Smooth muscle cell (in vitro differentiated cells): ENCODE data around the gene PPP2R2C. TPM values are rescaled to one million over a fixed set of nuclear protein-coding genes. Genes with fewer than 3 reads are reported as not detected.

ENCODE experiments used
- DNase-seq: peaks from one replicate; lab custom pipeline; 2025; ENCODE audit not compliant: unreplicated experiment; lab: John Stamatoyannopoulos, UW
- H2AFZ ChIP-seq: fragments of 200-600 bp; sonication (generic); 2 replicates; pipeline ENCODE4 v1.6.0; 2016; ENCODE audit warnings: antibody characterized with exemption, low read depth, mild to moderate bottlenecking
- H3F3A ChIP-seq: fragments of 200-600 bp; sonication (generic); 2 replicates; pipeline ENCODE4 v1.6.0; 2017; ENCODE audit warnings: antibody characterized with exemption, low read depth
- H3K27ac ChIP-seq: fragments of 200-600 bp; sonication (generic); 2 replicates; pipeline ENCODE4 v1.5.1; 2016; ENCODE audit warnings: low read depth, mild to moderate bottlenecking
- H3K27me3 ChIP-seq: fragments of 200-600 bp; sonication (generic); 2 replicates; pipeline ENCODE4 v1.6.1; 2016; ENCODE audit warnings: low read depth, mild to moderate bottlenecking
- H3K36me3 ChIP-seq: fragments of 200-600 bp; sonication (generic); 2 replicates; pipeline ENCODE4 v1.5.1; 2016; ENCODE audit warnings: low read depth
- H3K4me1 ChIP-seq: fragments of 200-600 bp; sonication (generic); 2 replicates; pipeline ENCODE4 v1.5.1; 2016; ENCODE audit warnings: low read depth
- H3K4me2 ChIP-seq: fragments of 200-600 bp; sonication (generic); 2 replicates; pipeline ENCODE4 v1.6.0; 2016; ENCODE audit warnings: mild to moderate bottlenecking
- H3K4me3 ChIP-seq: fragments of 200-600 bp; sonication (generic); 2 replicates; pipeline ENCODE4 v1.5.1; 2016; ENCODE audit warnings: mild to moderate bottlenecking
- H3K79me2 ChIP-seq: fragments of 200-600 bp; sonication (generic); 2 replicates; pipeline ENCODE4 v1.6.0; 2016; ENCODE audit warnings: low read depth, mild to moderate bottlenecking
- H3K9ac ChIP-seq: fragments of 200-600 bp; sonication (generic); 2 replicates; pipeline ENCODE4 v1.6.0; 2016; ENCODE audit warnings: low read depth
- H3K9me3 ChIP-seq: fragments of 200-600 bp; sonication (generic); replicated peaks from 2 replicates; pipeline ENCODE4 v1.5.1; 2016; ENCODE audit warnings: low read depth
- H4K20me1 ChIP-seq: fragments of 200-600 bp; sonication (generic); 2 replicates; pipeline ENCODE4 v1.6.0; 2016; ENCODE audit warnings: low read depth
- WGBS: methylation state at CpG from one replicate; pipeline ENCODE4 v1.1.7; 2016; ENCODE audit warnings: low lambda C conversion rate; 5-methylcytosine and 5-hydroxymethylcytosine counted together
- polyA plus RNA-seq: library from polyadenylated mRNA; unstranded; fragments of >200 nt; fragmentation: Nextera tagmentation; extraction: Ambion mirVana; gene quantifications from 2 replicates; pipeline ENCODE4 v1.2.1, GENCODE V29; 2016
- total RNA-seq: library from RNA; depleted of rRNA; stranded (reverse); fragments of >200 nt; gene quantifications from 2 replicates; pipeline ENCODE4 v1.2.3, GENCODE V29; 2014
- TF ChIP-seq, protein P1 (sequence below): fragments of 200-600 bp; sonication (generic); IDR thresholded peaks from 2 replicates; pipeline ENCODE4 v1.5.1; 2017; ENCODE audit warnings: borderline replicate concordance, mild to moderate bottlenecking, antibody characterized with exemption; ENCODE audit not compliant: insufficient read depth, poor library complexity, severe bottlenecking

The PPP2R2C gene
- total and polyA plus RNA-seq, 2 experiments from 2014 or later = 0.54 to 1.8 TPM

DNA sequence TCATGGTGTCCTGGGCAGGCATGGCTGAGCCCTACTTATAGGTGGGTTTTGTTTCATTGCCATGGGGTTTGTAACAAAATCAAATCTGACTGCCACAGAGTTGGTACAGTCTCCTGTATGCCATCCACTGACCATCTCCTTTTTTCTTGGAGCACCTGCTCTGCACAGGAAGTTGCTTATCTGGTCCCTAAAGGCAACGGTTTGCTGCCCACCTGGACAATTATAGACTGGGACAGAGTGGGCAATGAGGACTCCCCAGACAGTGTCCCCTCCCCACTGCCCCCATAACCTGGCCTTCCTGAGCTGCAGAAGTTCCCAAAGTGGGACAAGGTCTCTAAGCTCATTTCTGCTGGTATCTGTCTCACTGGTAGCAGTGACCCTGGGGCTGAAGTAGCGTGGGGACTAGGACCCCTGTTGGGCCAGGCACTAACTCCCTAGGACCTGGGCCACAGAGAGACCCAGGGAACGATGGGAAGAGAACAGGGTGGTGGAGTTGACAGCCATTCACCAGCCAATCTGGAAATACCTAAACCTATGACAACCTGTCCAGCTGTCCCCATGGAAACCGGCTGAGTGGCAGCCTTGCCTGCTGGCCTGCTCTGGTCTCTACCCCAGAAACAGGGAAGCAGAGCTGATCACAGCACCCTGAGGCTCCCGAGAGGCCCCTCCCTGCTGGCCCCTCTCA lies 138.1 kb downstream of the PPP2R2C start:
- Histone ChIP-seq H3F3A (no peaks in the 10 kb centered on the region), H3K4me3 (no peak overlapping the region), H3K9ac (no peak overlapping the region), H3K4me1 (no peaks in the 10 kb centered on the region), H3K27ac (no peak overlapping the region), H3K9me3 (no peaks in the 10 kb centered on the region), H3K36me3 (no peaks in the 10 kb centered on the region), H2AFZ (no peak overlapping the region), H3K79me2 (no peaks in the 10 kb centered on the region), H3K27me3 (peaks cover 14% of the 10 kb centered on the region), H3K4me2 (no peak overlapping the region), H4K20me1 (no peaks in the 10 kb centered on the region)
- TF ChIP-seq, protein P1, sequence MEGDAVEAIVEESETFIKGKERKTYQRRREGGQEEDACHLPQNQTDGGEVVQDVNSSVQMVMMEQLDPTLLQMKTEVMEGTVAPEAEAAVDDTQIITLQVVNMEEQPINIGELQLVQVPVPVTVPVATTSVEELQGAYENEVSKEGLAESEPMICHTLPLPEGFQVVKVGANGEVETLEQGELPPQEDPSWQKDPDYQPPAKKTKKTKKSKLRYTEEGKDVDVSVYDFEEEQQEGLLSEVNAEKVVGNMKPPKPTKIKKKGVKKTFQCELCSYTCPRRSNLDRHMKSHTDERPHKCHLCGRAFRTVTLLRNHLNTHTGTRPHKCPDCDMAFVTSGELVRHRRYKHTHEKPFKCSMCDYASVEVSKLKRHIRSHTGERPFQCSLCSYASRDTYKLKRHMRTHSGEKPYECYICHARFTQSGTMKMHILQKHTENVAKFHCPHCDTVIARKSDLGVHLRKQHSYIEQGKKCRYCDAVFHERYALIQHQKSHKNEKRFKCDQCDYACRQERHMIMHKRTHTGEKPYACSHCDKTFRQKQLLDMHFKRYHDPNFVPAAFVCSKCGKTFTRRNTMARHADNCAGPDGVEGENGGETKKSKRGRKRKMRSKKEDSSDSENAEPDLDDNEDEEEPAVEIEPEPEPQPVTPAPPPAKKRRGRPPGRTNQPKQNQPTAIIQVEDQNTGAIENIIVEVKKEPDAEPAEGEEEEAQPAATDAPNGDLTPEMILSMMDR = no peak
- DNase-seq = no peak
- WGBS = 94% methylated on average over 5 of the region's 5 CpGs

DNA sequence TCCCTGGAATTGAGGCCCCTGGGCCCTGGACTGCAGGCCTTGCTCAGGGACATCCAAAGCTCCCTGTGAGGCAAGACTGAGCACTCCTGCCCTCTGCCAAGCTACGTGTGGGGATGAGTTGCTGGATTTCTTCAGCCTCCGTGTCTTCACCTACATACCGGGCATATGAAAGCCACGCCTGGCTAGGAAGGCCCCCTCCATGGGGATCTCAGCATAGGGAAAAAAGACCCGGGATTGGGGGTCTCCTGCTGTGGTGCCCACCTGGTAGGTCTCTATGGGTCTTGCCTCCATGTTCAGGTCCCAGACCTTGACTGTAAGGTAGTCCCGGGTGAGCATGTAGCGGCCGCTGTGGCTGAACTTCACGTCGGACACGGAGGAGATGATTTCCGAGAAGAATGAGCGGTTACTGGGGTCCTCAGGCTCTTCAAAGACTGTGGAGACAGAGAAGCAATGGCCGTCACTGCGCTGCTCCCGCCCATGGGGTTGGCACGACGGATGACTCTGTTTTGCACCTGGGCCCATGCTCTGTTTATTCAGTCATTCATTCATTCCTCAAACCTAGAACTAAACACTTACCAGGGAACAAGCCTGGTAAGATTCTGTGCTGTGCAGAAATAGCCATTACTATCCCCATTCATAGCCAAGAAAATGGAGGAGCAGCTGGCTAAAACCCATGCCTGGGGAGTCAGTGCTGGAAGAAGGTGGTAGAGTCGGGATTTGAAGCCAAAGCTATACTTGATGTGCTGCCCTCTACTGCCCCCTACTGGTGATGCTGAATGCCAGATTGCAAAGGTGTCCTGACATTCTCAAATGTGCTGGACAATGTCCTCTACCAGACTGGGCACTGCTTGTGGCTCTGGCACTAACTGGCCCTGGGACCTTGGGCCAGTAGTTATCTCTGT lies 138.9 kb downstream of the PPP2R2C start:
- Histone ChIP-seq H3K27me3 (peaks cover 12% of the 10 kb centered on the region), H3K9ac (no peak overlapping the region), H3K4me2 (no peak overlapping the region), H3K36me3 (no peaks in the 10 kb centered on the region), H3K4me3 (no peak overlapping the region), H3F3A (no peaks in the 10 kb centered on the region), H3K27ac (no peak overlapping the region), H3K9me3 (no peaks in the 10 kb centered on the region), H3K79me2 (no peaks in the 10 kb centered on the region), H2AFZ (no peak overlapping the region), H3K4me1 (no peaks in the 10 kb centered on the region), H4K20me1 (no peaks in the 10 kb centered on the region)
- TF ChIP-seq, protein P1 = peak; percentile 59
- no peak for DNase-seq
- WGBS = 86% methylated on average over 19 of the region's 19 CpGs

DNA sequence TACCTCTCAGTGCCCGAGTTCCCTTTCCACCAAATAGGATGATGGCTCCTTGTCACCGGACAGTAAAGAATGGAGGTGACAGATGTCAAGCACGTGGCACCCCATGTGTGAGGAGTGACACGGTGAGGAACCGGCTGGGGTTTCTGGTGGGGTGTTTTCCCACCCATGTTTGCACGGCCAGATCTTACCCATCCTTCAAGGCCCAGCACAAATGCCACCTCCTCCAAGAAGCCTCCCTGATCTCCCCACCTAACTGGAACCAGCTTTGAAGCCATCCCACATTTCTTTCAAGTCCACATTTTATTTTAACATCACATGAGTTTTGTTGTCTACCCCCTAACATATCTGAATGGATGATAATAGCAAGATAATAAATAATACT lies 139.8 kb downstream of the PPP2R2C start:
- no peaks in the 10 kb centered on the region for H3F3A ChIP-seq
- H3K27ac ChIP-seq = no peak overlapping the region
- no peaks in the 10 kb centered on the region for H3K4me1 ChIP-seq
- no peaks in the 10 kb centered on the region for H4K20me1 ChIP-seq
- H3K36me3 ChIP-seq = no peaks in the 10 kb centered on the region
- TF ChIP-seq, protein P1 = no peak
- H3K4me3 ChIP-seq = no peak overlapping the region
- 88% methylated on average over 6 of the region's 6 CpGs for WGBS
- H3K79me2 ChIP-seq = no peaks in the 10 kb centered on the region
- H3K27me3 ChIP-seq = peaks cover 3% of the 10 kb centered on the region
- H3K9me3 ChIP-seq = no peaks in the 10 kb centered on the region
- no peak overlapping the region for H3K4me2 ChIP-seq
- no peak overlapping the region for H2AFZ ChIP-seq
- no peak overlapping the region for H3K9ac ChIP-seq
- DNase-seq = no peak
